Tibial nerve (tissue), 4 donors: ENCODE measurements around the gene ACP4. TPM values are rescaled to one million over a fixed set of nuclear protein-coding genes. Genes with fewer than 3 reads are reported as not detected.
A peak's percentile ranks its signal among the peaks of the same experiment; 100 is the strongest.

Source experiments
- DNase-seq, 2 donors: peaks; one replicate each; pipeline ENCODE4 v3.0.0-alpha.2; 2019; ENCODE audit warnings: low spot score in 2 of 2
- H3K27ac ChIP-seq, 4 donors: fragments of 200-600 bp; sonication (generic) in 3 of 4; one replicate each; pipeline ENCODE4 v1.5.1; 2017 to 2019; ENCODE audit warnings: mild to moderate bottlenecking in 1 of 4
- H3K27me3 ChIP-seq, 2 donors: fragments of 200-600 bp; sonication (generic) in 1 of 2; one replicate each; pipeline versions ENCODE4 v1.5.1 to v1.6.0; 2017 to 2019
- H3K36me3 ChIP-seq, 3 donors: fragments of 200-600 bp; sonication (generic); one replicate each; pipeline ENCODE4 v1.5.1; 2018 to 2019
- H3K4me1 ChIP-seq, 4 donors: fragments of 200-600 bp; sonication (generic) in 3 of 4; one replicate each; pipeline ENCODE4 v1.5.1; 2017 to 2019
- H3K4me3 ChIP-seq, 4 donors: fragments of 200-600 bp; sonication (generic) in 3 of 4; one replicate each; pipeline ENCODE4 v1.5.1; 2017 to 2019; ENCODE audit warnings: mild to moderate bottlenecking in 1 of 4, moderate library complexity in 1 of 4
- H3K9me3 ChIP-seq, 4 donors: fragments of 200-600 bp; sonication (generic) in 3 of 4; one replicate each; pipeline ENCODE4 v1.5.1; 2017 to 2019
- EP300 ChIP-seq, 2 donors: sonication (generic); formaldehyde crosslinking; IDR thresholded peaks; one replicate each; pipeline ENCODE4 v1.6.1; 2017; ENCODE audit warnings: antibody characterized with exemption in 2 of 2, mild to moderate bottlenecking in 1 of 2
- POLR2A ChIP-seq, 2 donors: fragments of 450-650 bp; IDR thresholded peaks; one replicate each; pipeline ENCODE4 v1.6.1; 2017; ENCODE audit warnings: antibody characterized with exemption in 2 of 2, mild to moderate bottlenecking in 2 of 2, moderate library complexity in 2 of 2
- WGBS, 2 donors: methylation state at CpG; one replicate each; pipeline ENCODE4 v1.1.5; 2018; 5-methylcytosine and 5-hydroxymethylcytosine counted together
- total RNA-seq, 4 donors: library from RNA; depleted of rRNA; stranded (reverse); fragments of >200 nt; gene quantifications; one replicate each; pipeline ENCODE4 v1.1.0, GENCODE V29; 2016
- TF ChIP-seq, protein P1 (sequence below), 5 experiments: fragments of 200-600 bp in 3 of 5; fragments of 450-650 bp in 2 of 5; sonication (generic) in 3 of 5; IDR thresholded peaks; one replicate each; pipeline ENCODE4 v1.5.1; 2016 to 2019; ENCODE audit warnings: antibody characterized with exemption in 5 of 5, mild to moderate bottlenecking in 3 of 5, moderate library complexity in 2 of 5

Gene ACP4
- total RNA-seq, 4 donors from 2014 or later, result not detected

DNA sequence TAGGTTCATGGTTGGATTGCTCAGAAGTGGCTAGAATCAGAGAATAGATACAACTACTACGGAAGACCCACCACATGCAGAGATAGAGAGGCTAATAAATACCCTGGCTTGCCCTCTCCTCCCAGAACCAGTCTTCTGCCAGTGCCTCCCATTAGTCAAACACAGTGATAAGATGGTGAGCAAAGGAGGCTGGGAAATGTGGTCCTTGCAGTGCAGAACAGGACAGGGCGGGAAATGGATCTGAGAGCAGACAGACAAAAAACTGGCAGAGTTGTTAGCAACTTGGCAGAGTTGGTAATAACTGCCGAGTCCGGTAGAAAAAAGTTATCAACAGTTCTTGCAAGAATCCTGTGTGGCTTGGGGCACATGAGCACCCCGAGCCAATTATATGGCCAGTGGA is 24.7 kb downstream of the ACP4 start:
- 84 to 93% methylated on average over 5 of the region's 5 CpGs for WGBS, 2 donors
- Histone ChIP-seq H3K4me1 (peaks cover 0 to 7% (median 0%) of the 10 kb centered on the region in 4 donors), H3K36me3 (no peaks in the 10 kb centered on the region), H3K27me3 (peaks cover 0 to 54% of the 10 kb centered on the region in 2 donors), H3K27ac (no peak overlapping the region), H3K4me3 (no peak overlapping the region), H3K9me3 (no peaks in the 10 kb centered on the region)
- DNase-seq, result no peak
- TF ChIP-seq, protein P1, sequence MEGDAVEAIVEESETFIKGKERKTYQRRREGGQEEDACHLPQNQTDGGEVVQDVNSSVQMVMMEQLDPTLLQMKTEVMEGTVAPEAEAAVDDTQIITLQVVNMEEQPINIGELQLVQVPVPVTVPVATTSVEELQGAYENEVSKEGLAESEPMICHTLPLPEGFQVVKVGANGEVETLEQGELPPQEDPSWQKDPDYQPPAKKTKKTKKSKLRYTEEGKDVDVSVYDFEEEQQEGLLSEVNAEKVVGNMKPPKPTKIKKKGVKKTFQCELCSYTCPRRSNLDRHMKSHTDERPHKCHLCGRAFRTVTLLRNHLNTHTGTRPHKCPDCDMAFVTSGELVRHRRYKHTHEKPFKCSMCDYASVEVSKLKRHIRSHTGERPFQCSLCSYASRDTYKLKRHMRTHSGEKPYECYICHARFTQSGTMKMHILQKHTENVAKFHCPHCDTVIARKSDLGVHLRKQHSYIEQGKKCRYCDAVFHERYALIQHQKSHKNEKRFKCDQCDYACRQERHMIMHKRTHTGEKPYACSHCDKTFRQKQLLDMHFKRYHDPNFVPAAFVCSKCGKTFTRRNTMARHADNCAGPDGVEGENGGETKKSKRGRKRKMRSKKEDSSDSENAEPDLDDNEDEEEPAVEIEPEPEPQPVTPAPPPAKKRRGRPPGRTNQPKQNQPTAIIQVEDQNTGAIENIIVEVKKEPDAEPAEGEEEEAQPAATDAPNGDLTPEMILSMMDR (IDR thresholded peaks at IDR 0.05), result no peak
- TF ChIP-seq POLR2A (IDR thresholded peaks at IDR 0.05) (no peak), EP300 (IDR thresholded peaks at IDR 0.05) (no peak)

DNA sequence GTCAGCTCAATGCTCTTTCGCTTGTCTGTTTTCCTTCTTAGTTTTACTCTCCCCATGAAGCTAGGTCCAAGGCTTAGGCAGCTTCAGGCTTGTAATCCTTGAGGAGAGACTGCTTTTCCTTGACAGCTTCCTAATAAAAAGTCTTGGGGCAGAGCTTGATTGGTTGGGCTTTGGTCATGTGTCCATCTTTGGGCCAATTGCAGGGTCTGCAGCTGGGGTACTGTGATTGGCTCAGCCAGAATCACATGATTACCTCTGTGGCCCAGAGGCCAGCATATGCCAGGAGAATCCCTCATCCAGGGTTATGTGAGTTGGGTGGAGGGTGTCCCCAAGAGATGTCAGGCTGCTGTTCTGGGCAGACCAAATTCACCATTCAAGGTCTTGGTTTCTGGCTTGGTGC is 25.2 kb downstream of the ACP4 start:
- Histone ChIP-seq H3K4me1 (peaks cover 0 to 12% (median 0%) of the 10 kb centered on the region in 4 donors), H3K4me3 (no peak overlapping the region), H3K9me3 (no peaks in the 10 kb centered on the region), H3K36me3 (no peaks in the 10 kb centered on the region), H3K27ac (no peak overlapping the region), H3K27me3 (peaks cover 0 to 59% of the 10 kb centered on the region in 2 donors)
- WGBS, 2 donors, result 94 to 100% methylated on average over 1 of the region's 1 CpG
- TF ChIP-seq, protein P1 (IDR thresholded peaks at IDR 0.05), result no peak
- TF ChIP-seq POLR2A (IDR thresholded peaks at IDR 0.05), result no peak
- no peak for TF ChIP-seq EP300 (IDR thresholded peaks at IDR 0.05)
- no peak for DNase-seq

DNA sequence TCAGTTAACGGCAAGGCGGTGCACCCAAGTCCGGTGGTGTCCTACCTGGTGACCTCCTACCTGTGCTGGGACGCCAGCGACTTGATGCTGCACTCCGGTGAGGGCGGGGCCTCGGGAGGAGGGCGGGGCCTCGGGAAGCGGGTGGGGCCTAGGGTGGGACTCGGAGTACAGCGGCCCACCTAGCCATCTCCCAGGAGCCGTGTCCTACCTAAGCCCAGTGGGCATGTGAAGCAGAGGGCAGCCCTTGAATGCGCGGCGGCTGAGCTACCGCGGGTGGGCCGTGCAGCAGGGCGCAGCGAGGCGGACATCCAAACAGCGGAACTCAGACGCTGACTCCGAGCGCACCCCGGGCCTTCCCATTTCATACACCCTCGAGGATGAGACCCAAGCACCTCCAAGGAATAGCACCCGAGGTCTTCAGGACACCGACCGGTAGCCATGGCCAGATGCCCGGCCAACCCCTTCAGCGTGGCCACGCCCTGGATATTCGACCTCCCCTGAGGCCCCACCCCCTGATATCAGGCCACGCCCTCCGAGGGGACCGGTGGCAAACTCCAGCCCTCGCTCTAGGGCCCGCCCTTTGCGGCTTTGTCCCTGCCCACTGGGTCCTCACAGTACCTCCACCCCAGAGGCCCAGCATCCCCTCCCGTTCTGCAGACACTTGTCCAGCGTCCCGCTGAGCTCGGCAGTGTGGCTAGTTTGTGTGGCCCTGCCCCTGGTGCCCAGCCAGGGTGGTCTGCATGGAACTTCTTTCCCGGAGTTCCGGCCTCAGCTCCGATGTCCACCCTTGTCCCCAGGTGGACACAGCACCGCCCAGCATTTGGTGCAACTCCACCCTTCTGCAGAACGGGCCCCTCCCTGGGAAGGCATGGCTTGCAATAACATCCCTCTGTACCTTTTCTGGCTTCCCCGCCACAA is 28.0 kb downstream of the ACP4 start:
- peak overlapping the region in 1 of 4 donors; percentile 50 for H3K27ac ChIP-seq
- H3K36me3 ChIP-seq, result no peaks in the 10 kb centered on the region
- TF ChIP-seq, protein P1 (IDR thresholded peaks at IDR 0.05), result no peak
- no peak for TF ChIP-seq POLR2A (IDR thresholded peaks at IDR 0.05)
- no peak for DNase-seq
- peaks cover 0 to 20% (median 2%) of the 10 kb centered on the region in 4 donors for H3K4me1 ChIP-seq
- H3K4me3 ChIP-seq, result peak overlapping the region in 2 of 4 donors; percentile 12 to 39
- WGBS, 2 donors, result 4 to 8% methylated on average over 24 to 44 of the region's 52 CpGs
- H3K27me3 ChIP-seq, result peaks cover 0 to 85% of the 10 kb centered on the region in 2 donors
- H3K9me3 ChIP-seq, result no peaks in the 10 kb centered on the region

DNA sequence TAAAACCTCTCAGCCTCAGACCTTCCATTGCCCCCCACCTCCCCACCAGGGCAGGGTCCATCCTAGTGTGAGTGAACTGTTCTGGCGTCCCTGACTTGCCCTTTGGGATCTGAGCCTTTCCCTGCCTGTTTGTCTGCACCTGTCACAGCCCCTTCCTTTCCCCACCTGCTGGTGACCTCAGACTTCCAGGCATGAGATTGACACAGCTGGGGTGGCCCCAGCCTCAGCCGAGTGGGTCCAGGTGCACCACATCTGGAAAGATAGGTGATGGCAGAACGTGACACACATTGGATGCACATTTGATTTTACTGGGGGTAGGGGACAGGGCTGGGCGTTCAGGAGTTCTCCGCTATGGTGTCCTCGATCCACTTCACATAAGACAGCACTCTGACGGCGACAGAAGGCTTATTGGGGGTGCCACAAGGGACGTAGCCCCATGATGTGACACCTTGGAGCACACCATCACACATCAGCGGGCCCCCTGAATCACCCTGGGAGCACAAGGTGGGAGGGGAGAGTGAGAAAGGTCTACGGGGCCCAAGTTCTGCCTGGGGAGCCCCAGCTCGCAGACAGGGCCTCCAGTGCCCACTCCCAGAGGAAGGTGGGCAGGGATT is 28.8 kb downstream of the ACP4 start:
- Histone ChIP-seq H3K27me3 (peaks cover 0 to 87% of the 10 kb centered on the region in 2 donors), H3K9me3 (no peaks in the 10 kb centered on the region), H3K36me3 (no peaks in the 10 kb centered on the region), H3K4me1 (peaks cover 0 to 20% (median 2%) of the 10 kb centered on the region in 4 donors), H3K27ac (no peak overlapping the region), H3K4me3 (no peak overlapping the region)
- DNase-seq, result no peak
- 64 to 67% methylated on average over 10 to 12 of the region's 12 CpGs for WGBS, 2 donors
- TF ChIP-seq POLR2A (IDR thresholded peaks at IDR 0.05) (no peak), EP300 (IDR thresholded peaks at IDR 0.05) (no peak)
- TF ChIP-seq, protein P1 (IDR thresholded peaks at IDR 0.05), result no peak

DNA sequence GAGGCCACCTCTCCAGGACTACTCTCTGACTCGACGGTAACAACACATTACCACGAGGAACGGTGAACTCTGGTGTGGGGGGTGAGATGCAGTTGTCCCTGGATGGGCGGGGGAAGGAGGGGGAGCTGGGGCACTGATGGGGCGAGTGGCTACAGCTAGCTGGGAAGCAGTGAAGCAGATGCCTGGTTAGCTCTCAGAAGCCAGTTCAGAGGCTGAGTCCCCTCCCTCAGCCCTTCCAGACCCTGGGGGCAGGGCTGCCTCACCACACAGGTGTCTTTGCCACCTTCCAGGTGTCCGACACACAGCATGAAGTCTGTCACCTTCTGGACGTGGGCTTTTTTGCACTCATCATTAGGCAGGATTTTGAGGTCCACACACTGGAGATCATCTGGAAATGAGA is 29.4 kb downstream of the ACP4 start:
- Histone ChIP-seq H3K27ac (no peak overlapping the region), H3K36me3 (no peaks in the 10 kb centered on the region), H3K4me1 (peaks cover 0 to 20% (median 2%) of the 10 kb centered on the region in 4 donors), H3K9me3 (no peaks in the 10 kb centered on the region), H3K27me3 (peaks cover 0 to 91% of the 10 kb centered on the region in 2 donors), H3K4me3 (no peak overlapping the region)
- 43% methylated on average over 7 to 8 of the region's 8 CpGs for WGBS, 2 donors
- TF ChIP-seq EP300 (IDR thresholded peaks at IDR 0.05), result no peak
- TF ChIP-seq, protein P1 (IDR thresholded peaks at IDR 0.05), result no peak
- no peak for TF ChIP-seq POLR2A (IDR thresholded peaks at IDR 0.05)
- no peak for DNase-seq
